Right lobe of liver (tissue), 4 donors: ENCODE data around the gene DMWD.

Source experiments
- CTCF ChIP-seq, 4 donors: fragments of 200-600 bp in 3 of 4; fragments of 450-650 bp in 1 of 4; IDR thresholded peaks; one replicate each; pipeline versions ENCODE4 v1.5.1 to v1.8.0; 2016 to 2022; ENCODE audit warnings: antibody characterized with exemption in 4 of 4, mild to moderate bottlenecking in 2 of 4
- POLR2A ChIP-seq: fragments of 450-650 bp; IDR thresholded peaks from one replicate; pipeline ENCODE4 v1.6.1; 2017; ENCODE audit warnings: antibody characterized with exemption, mild to moderate bottlenecking
- donor health status: DM: no; HTN: no; CAD: no.
- donor health status: DM: no; HTN: no; CAD: no.
- donor health status: DM: no; HTN: yes; CAD: no.

- TF ChIP-seq POLR2A (no peak), CTCF (IDR thresholded peaks at IDR 0.05) (no peak)
These were observed 45.8 kb downstream of the DMWD start for GRCh38 chr19:45746866-45747265.
